ENCODE measurements around the gene NUDT2.
"Not testable (repeated sequence)": the region's sequence is repeated elsewhere in the genome, so short reads cannot be mapped to it uniquely, and the experiment has no call there.

The NUDT2 gene

DNA sequence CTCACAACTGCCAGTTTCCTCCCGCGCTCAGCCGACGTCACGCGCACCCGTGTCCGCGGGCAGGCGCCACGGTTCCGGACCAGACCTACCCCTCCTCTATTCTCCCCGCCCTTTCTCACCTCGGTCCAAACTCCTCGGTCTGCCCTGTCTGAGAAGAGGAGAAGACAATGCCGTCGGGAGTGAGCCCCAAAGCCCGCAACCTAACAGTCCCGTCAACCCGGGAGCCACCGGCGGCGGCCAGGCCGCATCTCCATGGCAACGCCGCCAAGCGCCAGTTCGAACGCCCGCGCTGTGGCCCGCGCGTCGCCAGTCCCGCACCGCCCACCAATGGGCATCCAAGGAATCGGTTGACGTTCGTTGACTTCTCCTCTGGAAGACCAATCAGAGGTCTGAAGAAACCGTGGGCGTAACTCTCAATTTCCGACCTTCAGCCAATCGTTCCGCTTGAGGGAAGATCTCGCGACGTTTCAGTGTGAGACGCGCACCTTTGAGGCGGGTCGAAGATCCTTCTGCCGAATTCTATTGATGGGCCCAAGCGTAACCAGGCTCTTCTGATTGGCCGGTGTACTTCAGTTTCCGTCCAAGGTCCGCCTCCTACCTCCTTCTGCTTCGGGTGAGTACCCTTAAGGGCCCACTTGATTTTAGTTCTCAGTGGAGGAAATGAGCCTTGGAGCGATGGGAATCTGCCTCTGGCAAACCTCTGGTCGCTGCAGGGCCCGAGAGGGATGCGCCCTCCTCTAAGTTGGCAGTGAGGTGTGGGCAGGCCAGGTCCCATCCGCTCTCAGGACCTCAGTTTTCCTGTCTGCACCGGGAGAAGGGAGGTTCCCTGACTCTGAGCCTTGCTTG is at the start of gene NUDT2, which contains the start of gene KIF24:
Gene NUDT2 (plus strand): TSS at position 583 of the 846 bp plus-strand sequence. CDS start 9,471 bp downstream, outside the sequence.
Gene KIF24 (minus strand): TSS at position 282 of the 846 bp plus-strand sequence. CDS start 17,922 bp downstream, outside the sequence.
- DNase-seq (ENCODE audit: low read depth): peak; percentile 100

DNA sequence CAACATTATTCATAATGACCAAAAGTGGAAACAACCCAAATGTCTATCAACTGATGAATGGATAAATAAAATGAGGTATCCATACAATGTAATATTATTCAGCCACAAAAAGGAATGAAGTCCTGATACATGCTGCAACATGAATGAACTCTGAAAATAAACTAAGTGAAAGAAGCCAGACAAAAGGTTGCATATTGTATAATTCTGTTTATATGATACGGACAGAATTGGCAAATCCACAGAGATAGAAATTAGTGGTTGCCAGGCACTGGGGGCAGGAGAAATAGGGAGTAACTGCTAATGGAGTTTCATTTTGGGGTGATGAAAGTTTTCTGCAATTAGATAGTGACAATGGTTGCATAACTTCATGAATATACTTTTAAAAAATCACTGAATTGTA is 47.3 kb upstream of the NUDT2 start:
- no peak for DNase-seq (ENCODE audit: low read depth)

DNA sequence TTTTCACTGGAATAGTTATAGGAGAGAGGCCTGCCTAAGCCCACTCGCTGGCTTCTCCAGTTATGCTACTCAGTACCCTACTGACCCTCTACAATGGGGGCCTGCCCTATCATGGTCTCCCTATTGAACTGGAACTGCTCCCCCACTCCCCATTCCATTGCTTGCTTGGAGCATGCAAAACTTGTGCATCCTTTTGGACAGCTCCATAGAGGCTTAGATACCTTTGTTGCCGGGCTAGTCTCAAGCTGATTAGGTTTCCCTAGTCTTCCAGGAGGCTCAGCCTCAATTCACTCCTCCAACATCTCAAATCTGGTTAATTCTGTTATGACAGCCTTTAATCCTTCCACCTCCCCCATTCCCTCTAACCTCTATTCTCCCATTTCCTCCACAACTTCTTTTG is 40.2 kb upstream of the NUDT2 start:
- no peak for DNase-seq (ENCODE audit: low read depth)

DNA sequence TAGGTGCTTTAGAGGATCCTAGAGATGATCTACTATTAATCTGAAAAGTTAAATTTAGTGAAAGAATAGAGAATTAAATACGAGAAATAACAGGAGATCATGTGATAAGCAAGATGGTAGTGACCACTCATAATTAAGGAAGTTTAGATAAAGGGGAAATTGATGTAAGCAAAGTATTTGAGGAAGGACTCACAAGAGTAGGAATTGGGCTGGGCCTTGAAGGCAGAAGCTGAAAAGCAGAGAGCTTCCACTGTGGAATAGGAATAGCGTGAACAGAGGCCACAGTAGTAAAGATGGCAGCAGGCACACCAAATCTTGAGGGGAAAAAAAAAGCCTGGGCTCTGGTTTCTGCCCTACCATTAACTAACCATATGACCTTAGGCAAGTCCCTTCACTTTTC is 38.3 kb upstream of the NUDT2 start:
- no peak for DNase-seq (ENCODE audit: low read depth)

DNA sequence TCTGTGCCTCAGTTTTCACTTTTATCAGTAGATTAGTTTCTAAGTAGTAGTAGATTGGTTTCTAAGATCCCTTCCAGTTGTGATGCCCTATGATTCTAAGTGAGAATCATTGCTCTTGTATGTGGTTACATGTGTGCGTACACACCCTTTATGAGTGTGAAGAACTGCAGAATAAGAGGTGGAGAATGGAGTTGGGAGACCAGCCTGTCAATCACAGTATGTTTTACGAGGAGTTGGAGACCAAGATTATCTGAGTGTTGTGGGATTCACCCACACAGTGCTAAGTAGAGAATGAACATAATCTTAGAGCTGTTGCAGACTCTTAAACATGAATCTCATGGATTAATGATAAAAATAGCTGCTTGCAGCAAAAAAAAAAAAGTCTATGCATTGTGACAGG is 37.9 kb upstream of the NUDT2 start:
- DNase-seq (ENCODE audit: low read depth): no peak

DNA sequence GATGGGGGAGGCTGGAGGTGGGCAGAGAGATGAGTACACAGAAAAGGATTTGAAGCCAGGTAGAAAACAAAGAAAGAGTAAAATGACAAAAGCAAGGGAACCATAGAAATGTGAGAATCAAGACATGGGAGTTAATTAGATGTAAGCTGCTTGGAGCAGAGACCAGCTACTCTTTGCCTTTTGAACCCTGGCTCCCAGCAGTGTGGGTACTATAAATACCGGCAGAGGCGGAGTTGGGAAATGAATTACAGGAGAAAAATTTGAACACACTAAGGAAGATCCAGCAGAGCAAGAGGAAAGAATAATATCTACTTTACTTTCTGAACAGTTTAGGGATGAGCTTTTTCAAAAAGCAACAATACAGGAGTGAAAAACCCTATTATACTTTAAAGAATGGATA is 36.8 kb upstream of the NUDT2 start:
- no peak for DNase-seq (ENCODE audit: low read depth)

DNA sequence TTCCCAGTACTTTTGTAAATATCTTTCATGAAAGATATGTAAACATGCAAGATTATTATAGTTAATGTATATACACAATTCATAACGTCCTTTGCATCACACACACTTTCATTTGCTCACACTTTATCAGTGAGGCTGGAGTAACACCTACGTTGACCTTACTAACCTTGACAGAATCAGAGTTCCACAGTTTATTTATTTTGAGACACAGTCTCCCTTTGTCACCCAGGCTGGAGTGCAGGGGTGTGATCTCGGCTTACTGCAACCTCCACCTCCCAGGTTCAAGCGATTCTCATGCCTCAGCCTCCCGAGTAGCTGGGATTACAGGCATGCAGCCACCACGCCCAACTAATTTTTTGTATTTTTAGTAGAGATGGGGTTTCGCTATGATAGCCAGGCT is 28.3 kb upstream of the NUDT2 start:
- DNase-seq (ENCODE audit: low read depth): not testable (repeated sequence)

DNA sequence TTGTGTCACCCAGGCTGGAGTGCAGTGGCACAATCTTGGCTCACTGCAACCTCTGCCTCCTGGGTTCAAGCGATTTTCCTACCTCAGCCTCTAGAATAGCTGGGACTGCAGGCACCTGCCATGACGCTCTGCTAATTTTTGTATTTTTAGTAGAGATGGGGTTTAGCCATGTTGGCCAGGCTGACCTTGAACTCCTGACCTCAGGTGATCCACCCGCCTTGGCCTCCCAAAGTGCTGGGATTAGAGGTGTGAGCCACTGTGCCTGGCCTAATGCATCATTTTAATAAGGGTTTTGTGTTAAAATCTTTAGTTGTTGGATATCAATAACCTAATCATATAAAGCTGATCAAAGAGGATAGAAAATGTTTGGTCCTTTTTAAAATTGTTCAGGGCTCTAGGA is 21.1 kb upstream of the NUDT2 start:
- DNase-seq (ENCODE audit: low read depth): not testable (repeated sequence)

DNA sequence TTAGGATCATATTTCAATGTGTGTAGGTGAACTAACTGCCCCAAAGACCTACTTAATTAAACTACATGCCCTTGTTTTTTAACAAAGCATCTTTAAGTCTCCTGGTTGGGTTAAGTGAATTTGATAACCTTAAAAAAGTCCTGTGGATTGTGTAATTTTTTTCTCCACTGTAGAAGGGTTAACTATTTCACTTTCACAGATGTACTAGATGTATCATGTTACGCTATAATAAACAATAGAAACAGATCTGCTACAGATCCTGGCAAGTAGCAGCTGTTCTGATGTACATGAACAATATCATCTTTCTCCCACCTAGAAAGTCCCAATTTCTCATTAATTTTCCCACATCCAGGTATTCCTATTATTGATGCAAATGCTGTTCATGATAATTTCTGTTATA is 19.2 kb upstream of the NUDT2 start:
- DNase-seq (ENCODE audit: low read depth): peak; percentile 15

DNA sequence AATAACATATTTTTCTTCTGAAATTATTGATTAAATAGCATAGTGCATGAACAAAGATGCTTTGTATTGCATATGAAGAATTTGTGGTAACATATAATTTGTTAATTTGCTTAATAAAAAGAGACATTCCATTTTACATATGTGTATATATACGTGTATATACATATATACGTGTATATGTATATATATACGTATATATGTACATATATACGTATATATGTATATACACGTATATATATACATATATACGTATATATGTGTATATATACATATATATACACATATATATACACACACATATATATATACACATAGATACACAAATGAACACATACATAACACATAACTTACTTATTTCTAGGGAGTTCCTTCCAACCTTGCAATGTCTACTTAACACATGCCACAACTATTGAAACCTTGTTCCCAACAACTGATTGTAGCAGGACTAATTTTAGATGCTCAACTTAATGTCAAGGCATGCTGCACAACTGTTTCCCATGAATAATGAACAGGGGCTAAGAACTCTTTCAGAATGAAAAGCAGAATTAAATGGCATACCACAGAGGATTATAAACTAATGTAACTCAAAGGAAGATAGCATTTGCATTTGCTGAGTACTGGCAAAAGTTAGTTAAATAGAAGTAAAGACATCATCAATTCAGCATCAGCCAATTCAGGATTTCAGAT is 17.7 kb upstream of the NUDT2 start:
- no peak for DNase-seq (ENCODE audit: low read depth)

DNA sequence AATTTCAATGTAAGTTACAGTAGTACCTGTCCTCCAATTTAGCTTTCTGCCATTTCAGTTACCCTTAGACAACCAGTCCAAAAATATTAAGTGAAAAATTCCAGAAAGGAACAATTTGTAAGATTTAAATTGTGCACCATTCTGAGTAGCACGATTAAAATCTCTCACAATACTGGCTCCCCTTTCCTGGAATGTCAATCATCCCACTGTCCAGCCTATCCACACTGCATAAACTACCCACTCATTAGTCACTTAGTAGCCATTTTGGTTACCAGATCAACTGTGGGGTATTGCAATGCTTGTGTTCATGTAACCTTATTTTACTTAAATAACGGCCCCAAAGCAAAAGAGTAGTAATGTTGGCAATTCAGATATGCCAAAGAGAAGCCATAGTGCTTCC is 11.9 kb upstream of the NUDT2 start:
- no peak for DNase-seq (ENCODE audit: low read depth)

DNA sequence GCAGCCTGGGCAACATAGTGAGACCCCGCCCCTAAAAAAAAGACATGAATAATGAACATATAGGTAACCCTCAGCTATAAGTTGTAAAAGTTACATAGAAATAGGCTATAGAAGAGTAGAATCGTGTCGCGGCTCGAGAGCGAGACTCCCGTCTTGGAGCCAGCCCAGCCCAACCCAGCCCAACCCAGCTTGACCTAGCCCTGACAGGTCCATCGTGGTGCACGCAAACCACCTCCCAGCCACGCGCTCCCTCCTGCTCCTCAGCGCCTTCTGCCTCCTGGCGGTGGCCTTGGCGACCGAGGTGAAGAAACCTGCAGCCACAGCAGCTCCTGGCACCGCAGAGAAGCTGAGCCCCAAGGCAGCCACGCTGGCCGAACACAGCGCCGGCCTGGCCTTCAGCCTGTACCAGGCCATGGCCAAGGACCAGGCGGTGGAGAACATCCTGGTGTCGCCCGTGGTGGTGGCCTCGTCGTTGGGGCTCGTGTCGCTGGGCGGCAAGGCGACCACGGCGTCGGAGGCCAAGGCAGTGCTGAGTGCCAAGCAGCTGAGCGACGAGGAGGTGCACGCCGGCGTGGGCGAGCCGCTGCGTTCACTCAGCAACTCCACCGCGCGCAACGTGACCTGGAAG is 11.1 kb upstream of the NUDT2 start:
- no peak for DNase-seq (ENCODE audit: low read depth)

DNA sequence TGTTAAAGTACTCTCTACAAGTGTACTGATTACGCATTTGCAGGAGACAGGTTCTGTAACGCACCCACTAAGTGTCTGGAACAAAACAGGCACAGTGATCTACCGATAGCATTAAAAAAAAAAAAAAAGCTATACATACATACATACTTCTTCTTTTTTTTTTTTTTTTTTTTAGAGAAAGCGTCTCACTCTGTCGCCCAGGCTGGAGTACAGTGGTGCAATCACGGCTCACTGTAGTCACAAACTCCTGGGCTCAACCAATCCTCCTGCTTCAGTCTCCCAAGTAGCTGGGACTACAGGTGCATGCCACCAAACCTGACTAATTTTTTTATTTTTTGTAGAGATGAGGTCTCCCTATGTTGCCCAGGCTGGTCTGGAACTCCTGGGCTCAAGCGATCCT is 7.9 kb upstream of the NUDT2 start:
- no peak for DNase-seq (ENCODE audit: low read depth)

DNA sequence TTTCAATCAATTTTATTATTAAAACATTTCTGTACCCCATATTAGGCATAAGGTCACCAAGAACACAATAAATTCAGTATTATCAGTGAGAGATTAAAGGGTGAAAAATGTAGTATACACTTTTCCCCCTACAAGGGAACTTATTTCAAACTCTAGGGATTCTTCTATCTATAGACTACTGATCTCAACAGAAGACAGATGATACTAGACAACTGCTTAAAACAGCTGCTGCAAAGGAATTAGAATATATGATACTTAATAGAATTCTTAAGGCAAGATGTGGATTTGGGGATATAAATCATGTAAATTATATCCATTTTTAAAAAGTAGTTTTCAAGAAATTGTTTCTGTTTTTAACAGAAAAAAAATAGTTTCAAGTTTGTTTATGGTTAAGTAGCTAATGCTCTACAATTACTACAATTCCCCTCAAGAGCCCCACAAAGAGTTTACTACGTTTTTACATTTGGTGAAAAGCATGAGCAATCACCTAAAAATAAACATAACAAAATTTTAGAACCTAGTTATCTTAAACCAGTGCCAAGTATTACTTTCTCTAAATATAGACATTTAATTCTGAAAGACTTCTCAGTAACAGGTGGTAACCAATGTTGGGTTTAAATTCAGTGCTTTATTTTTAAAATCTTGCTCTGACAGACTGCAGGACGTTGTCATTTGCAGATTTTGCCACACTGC is 6.3 kb upstream of the NUDT2 start:
- no peak for DNase-seq (ENCODE audit: low read depth)

DNA sequence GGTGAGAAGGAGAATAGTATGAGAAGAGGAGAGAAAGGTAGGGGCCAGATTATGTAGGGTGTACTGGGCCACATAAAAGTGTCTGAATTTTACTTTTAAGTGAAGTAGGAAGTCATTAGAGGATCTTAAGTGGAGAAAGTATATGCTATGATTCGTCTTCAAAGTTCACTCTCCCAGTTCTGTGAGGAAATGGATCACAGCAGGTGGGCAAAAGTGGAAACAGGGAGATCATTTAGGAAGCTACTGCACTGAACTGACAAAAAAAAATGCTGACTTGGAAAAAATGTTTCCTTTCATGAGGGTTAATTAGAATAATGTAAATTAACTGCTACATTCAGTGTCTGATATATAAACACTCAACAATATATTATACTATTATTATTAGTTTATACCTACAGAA is 2.7 kb upstream of the NUDT2 start:
- no peak for DNase-seq (ENCODE audit: low read depth)

DNA sequence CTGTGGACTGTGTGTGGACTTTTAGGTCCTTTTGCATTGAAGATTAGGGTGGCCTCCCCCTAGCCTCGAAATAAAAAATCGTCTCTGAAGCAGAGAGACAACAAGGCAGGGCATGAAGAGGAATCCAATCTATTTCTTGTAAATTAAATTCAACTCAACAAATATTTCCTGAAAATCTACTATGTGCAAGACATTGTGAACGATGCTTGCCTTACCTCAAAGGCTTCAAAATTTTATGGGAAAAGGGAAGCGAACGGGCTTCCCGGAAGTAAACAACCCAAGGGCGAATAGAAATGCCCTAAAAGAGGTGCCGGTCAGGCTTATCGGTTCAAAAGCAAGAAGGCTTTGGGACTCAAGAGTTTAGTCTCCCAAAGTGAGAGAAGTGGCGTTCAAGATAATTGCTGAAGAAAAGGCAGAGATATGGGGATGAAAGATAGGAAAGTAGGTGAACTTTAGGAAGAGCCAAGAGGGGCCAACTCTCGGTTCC is 826 bp upstream of the NUDT2 start:
- DNase-seq (ENCODE audit: low read depth): peak; percentile 65

DNA sequence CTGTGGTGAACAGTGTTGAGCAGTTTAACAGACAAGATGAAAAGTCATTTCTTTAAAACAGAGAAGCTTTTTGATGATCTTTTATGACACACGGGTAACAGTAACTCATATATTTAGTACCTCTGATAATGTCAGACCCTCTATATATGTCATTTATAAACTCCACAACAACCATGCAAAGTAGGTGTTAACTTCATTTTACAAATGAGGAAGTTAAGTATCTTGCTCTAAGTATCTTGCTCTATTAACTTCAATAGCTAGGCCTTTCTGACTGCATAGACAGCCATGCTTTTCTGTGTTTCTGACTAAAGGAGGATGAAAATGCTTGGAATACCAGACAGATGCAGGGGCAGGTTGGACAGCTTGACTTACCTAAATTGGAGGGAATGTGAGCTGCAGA is 1.8 kb downstream of the NUDT2 start:
- DNase-seq (ENCODE audit: low read depth): no peak

DNA sequence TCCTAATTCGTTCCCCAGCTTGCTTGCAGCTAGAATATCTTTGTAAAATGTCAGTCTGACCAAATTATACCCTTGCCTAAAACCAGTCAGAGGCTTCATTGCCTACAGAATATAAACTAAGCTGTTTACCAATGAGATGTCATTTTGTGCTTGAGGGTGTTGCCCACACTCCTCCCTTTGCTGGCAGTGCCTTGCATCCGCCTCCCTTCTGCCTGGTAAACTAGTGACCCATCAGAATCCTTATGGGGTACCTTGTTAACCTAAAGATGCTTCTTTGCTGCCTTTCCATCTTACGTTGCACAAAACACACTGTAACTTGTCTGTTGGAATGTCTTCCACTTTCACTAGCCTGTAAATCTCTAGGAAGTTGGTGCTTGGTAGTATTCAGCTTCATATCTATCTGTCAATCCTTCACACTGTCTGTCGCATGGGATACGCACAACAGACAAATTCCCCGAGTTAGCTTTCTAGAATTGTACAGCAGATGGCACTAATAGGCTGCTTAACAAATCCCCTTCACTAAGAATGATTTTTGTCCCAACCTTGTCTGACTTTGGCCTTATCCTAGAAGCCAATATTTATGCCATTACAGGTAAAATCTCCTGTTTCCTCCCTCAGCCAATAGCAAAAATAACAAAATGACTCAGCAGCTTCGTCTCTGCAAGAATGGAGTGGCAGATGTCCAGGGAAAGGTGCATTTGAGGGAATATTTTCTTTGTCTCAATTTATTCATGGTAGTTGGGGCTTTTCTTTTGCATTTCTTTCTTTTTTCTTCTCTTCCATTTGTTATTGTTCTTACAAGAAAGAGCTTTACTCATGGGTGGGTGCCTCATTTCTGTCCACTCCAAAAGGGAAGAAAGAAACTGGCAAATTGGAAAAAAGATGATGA is 3.0 kb downstream of the NUDT2 start:
- DNase-seq (ENCODE audit: low read depth): peak; percentile 53

DNA sequence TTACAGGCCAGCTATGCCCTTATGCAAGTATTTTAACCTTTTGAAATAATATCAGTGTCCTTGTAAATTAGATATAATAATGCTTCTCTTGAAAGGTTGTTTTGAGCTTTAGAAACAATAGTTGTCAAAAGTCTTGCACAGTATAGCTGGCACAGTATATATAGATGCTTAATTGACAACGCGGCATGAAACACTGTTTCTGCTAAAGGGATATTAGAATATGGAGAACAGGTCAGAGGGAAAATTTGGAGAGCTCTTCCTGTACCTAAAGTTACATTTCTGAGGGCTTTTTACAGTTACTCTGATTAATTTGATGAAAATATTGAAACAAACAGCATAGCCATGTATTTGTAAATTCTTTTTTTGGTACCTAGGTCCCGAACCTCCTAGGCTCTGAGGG is 4.5 kb downstream of the NUDT2 start:
- DNase-seq (ENCODE audit: low read depth): no peak

DNA sequence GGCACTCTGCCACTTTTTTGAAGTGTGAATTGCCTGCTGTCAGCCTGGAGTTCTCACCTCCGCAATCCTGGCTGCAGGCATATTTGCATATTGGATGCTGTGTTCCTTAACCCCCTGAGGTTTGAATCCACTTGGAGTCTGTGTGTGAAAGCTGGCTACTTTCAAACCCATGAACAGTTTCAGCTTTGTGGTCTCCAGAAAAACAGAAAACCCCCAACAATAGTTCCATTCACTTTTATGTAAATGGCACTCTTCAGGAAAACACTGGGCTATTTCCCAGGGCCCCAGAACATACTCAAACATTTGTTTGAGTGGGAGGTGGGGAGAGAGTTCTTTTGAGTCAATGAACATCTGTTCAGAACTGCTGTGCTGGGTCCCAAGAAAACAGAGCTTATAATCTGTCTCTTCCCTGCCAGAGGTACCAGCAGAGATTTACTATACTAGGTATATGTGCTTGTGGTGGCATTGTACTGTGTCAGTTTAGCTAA is 5.0 kb downstream of the NUDT2 start:
- DNase-seq (ENCODE audit: low read depth): no peak

DNA sequence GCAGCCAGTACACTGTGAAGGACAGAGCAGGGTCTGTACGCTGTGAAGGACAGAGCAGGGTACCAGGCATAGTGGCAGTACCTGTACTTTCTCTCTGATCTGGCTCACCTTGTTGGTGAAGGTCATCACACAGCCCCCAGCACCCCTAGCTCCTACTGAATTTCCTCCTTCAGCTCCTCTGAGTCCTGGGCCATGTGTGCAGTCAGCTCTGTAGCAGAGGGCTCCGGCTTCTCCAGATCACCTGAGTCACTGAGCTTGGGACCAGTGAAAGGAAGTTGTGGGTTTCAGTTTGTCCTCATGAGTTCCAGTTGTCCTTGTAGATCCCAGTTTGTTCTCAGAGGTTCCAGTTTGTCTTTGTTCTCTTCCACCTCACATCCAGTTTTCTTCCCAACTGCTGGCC is 5.5 kb downstream of the NUDT2 start:
- no peak for DNase-seq (ENCODE audit: low read depth)

Measured in ELR (cell line).